NCI-H69 (cell line): Measurements from ENCODE around the gene SEL1L3.

ENCODE experiments used
- DNase-seq: peaks from one replicate; lab custom pipeline; 2025; lab: John Stamatoyannopoulos, UW

SEL1L3 gene

GRCh38 chr4:25847329-25847728 is 15.5 kb downstream of the SEL1L3 start:
- no peak for DNase-seq

- no peak for DNase-seq
Observed at GRCh38 chr4:25845841-25846653, 16.7 kb downstream of the SEL1L3 start.

- no peak for DNase-seq
Observed at GRCh38 chr4:25844961-25845712, 17.7 kb downstream of the SEL1L3 start.

- no peak for DNase-seq
Observed at GRCh38 chr4:25843340-25844097, 19.3 kb downstream of the SEL1L3 start.

- no peak for DNase-seq
Observed at GRCh38 chr4:25842229-25842845, 20.5 kb downstream of the SEL1L3 start.

GRCh38 chr4:25839687-25840086 is 23.1 kb downstream of the SEL1L3 start:
- no peak for DNase-seq

- no peak for DNase-seq
Observed at GRCh38 chr4:25839233-25839632, 23.6 kb downstream of the SEL1L3 start.

GRCh38 chr4:25838526-25838925 is 24.3 kb downstream of the SEL1L3 start:
- no peak for DNase-seq

GRCh38 chr4:25837107-25837506 is 25.7 kb downstream of the SEL1L3 start:
- no peak for DNase-seq

GRCh38 chr4:25835384-25835783 is 27.4 kb downstream of the SEL1L3 start:
- no peak for DNase-seq

- peak; percentile 15 for DNase-seq
Observed at GRCh38 chr4:25834411-25835107, 28.2 kb downstream of the SEL1L3 start.

- DNase-seq, result no peak
Observed at GRCh38 chr4:25830548-25830947, 32.2 kb downstream of the SEL1L3 start.

GRCh38 chr4:25827897-25828296 is 34.9 kb downstream of the SEL1L3 start:
- DNase-seq, result no peak

- no peak for DNase-seq
Observed at GRCh38 chr4:25827373-25827772, 35.4 kb downstream of the SEL1L3 start.

GRCh38 chr4:25826074-25826752 is 36.6 kb downstream of the SEL1L3 start:
- DNase-seq, result no peak

GRCh38 chr4:25823632-25824031 is 39.2 kb downstream of the SEL1L3 start:
- DNase-seq, result peak; percentile 58

GRCh38 chr4:25821899-25822298 is 40.9 kb downstream of the SEL1L3 start:
- no peak for DNase-seq

GRCh38 chr4:25821267-25821666 is 41.5 kb downstream of the SEL1L3 start:
- DNase-seq, result no peak

- DNase-seq, result no peak
Observed at GRCh38 chr4:25818876-25819275, 43.9 kb downstream of the SEL1L3 start.

- no peak for DNase-seq
Observed at GRCh38 chr4:25818371-25818871, 44.4 kb downstream of the SEL1L3 start.
